DMS153 (cell line): ENCODE measurements around the gene KCTD15.

ENCODE experiments used
- DNase-seq: peaks from one replicate; lab custom pipeline; 2025; lab: John Stamatoyannopoulos, UW

Gene KCTD15

DNA sequence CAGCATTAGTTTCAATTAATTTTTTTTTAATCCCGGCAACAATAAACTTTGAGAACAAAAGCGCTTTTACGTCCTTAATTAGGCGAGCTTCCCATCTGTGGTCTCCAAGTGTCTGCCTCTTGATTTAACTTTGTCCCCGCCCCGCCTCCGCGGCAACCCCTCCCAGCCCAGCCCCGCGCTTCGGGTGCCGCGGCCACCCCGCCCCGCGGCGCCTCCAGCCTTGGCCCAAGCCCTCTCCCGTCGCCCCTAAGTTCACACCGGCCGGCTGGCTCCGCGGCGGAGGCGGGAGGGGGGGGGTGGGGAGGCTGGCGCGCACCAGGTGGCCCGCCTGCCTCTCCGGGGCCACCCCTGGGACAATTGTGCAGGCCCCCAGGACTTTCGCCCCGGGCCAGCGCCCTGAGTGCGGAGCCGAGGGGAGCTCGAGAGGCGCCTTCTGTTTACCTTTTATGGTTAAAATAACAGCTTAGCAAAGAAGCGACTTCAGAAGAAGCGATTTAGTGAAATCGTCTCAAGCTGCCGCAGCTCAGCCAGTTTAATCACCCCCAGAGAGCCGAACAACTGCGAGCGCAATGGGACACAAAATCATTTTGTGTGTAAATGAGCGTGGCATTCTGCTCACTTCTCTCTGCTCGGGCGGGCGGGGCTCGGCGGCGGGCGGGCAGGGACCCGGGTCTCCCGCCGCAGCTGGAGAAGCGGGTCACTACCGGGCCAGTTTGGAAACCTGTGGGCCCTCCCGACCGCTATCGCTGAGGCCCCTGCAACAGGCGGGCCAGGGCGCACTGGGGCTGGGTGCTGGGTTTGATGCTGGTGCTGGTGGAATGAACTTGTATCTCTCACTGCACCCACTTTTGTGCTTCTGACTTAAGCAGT lies 1.4 kb downstream of the KCTD15 start:
- DNase-seq = no peak

DNA sequence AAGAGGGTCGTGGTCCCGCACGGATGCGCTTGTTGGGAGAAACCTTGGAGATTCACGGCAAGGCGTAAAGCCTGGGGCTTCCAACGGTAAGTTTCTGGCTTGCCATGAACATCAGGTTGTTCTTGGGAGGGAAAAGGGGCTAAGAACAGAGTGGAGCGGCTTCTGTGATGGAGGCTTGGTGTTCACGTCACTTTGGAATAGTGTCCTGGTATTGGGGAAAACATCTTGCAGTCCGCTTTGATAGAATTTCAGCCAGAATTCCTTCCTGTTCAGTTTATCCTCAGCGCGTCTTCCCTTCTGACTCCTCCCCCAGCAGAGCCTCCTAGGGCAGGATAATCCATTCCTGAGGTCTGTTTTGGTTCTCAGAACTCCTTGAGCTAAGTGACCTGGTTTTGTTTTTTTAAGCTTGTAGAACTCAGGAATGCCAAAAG lies 2.0 kb downstream of the KCTD15 start:
- no peak for DNase-seq

GRCh38 chr19:33799476-33799875 lies 2.8 kb downstream of the KCTD15 start:
- no peak for DNase-seq

GRCh38 chr19:33800012-33800680 lies 3.5 kb downstream of the KCTD15 start:
- DNase-seq = no peak

- DNase-seq = no peak
Observed at GRCh38 chr19:33801411-33801810, 4.7 kb downstream of the KCTD15 start.

- DNase-seq = no peak
Observed at GRCh38 chr19:33802001-33802400, 5.3 kb downstream of the KCTD15 start.

DNA sequence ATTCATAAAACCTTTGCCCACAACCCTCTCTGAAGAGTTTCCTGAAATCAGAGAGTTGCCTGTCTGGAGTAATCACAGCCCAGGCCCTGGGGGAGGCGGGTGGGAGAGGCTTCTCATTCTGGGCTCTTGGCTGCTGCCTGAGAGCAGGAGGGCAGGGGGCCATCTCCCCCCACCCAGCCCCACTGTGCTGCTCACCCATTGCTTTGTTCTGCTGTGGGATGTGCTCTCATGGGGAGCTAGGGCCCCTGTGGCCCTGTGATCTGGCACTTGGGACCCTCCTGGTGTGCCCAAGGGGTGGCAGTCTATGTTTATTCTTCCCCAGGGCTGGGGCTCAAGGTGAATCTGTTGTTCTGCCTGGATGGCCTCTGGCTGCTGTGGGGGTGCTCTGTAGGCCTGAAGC lies 6.1 kb downstream of the KCTD15 start:
- no peak for DNase-seq

DNA sequence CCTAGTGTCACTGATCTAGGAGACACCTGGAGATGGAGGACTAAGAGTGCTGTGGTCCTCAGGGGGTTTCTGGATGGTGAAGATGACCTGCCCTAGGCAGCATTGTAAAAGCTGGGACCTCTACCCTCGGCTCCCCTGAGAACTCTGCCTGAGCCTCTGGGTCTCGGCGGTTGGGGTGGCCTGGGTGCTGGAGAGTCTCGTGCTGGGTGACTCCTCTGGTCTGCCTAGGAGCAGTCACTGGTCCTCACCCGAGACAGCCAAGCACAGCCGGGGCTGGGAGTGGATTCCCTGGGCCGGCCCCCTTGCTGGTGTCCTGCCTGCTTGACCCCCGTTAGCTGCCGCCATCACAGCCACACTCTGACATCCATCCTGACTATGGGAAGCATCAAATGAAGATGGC lies 6.7 kb downstream of the KCTD15 start:
- no peak for DNase-seq

GRCh38 chr19:33804021-33804799 lies 7.5 kb downstream of the KCTD15 start:
- no peak for DNase-seq

- DNase-seq = no peak
Observed at GRCh38 chr19:33805313-33805712, 8.6 kb downstream of the KCTD15 start.

DNA sequence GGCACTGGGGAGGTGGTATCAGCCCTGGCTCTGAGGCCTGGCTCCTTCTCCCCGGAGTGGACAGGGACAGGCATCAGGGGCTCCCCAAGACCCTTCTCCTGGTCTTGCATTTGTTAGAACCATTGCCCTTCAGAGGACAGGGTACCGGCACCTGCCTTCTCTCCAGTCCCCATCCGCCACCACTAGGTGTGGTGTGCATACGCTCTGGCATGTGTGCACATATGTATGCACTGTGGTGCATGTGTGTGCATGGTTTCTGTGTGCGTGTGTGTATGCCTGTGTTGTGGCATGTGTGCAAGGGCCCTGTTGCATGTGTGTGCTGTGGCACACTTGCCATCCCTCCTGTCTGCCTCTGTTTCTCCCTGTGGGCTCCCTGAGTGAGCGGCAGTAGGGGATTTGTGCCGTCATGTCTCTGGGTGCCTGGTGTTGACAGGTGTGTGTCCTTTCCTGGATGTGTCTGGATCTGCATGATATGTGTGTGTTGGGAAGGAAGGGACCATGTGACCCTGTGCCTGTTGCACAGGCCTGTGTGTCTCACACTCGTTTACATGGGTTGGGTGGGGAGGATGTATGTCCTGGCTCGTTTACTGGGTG lies 9.3 kb downstream of the KCTD15 start:
- no peak for DNase-seq

DNA sequence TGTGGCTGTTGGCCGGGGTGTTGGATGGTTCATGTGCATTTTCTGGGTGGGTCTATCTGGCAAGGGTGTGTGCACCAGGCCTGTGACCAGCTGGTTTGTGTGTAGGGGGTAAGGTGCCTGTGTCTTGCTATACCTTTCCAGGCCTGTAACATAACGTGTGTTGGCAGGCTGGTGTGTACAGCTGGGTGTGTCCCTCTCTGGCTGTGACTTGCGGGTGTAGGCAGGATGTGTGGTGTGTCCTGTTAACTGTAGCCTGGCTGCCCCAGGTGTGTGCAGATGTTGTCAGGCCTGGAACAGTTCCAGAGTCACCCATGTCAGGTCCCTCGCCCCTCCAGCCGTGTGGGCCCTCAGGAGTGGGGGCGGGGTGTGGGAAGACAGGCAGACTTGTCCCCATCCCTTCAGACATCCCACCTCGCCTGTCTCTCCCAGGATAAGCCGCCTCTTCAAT lies 9.8 kb downstream of the KCTD15 start:
- no peak for DNase-seq

DNA sequence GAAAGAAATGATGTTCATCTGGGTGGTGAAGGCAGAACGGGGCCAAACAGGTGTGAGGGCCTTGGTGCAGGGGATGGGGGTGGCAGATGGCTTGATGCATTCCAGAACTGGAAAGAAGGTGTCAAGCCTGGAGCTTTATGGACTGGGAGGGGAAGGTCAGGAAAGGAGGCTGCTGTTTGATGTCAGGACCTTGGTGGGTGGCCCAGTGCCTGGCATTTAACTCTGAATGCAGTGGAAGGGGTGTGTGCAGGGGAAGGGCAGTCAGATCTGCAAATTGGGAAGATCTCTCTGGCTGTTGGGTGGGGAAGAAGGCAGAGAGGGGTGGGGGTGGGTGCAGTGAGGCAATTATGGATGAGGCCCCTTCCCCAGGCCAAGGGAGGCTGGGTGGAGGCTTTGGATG lies 11.7 kb downstream of the KCTD15 start:
- no peak for DNase-seq

GRCh38 chr19:33809960-33810359 lies 13.3 kb downstream of the KCTD15 start:
- DNase-seq = no peak

- DNase-seq = no peak
Observed at GRCh38 chr19:33810821-33811220, 14.2 kb downstream of the KCTD15 start.

- DNase-seq = no peak
Observed at GRCh38 chr19:33811246-33811645, 14.6 kb downstream of the KCTD15 start.

DNA sequence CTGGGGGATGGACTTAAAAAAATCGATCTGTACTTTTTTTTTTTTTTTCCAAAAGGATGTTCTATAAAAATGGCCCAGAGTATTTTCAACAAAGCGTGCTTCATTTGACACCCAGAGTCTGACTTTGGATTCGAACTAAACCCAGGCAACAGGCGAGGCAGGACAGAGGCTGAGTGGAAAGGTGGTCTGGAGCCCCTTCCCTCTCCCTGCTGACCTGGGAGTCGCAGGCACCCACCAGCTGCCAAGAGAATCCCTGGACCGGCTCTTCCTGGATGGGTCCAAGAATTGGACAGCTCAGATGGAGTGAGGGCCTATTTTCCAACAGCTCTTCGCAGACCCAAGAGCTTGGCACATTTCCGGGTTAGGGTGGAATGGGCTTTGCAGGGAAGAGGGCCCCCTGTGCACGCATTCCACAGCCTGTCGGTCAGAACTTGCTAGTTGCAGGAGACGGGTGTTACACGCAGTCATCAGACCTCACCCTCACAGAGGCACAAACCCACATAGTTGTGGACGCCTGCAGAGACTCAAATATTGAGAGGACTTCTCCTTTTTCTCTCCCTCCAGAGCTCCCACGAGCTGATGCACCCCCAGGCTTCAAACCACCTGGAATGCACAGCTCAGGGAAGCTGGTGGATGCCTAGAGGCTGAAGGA lies 15.2 kb downstream of the KCTD15 start:
- no peak for DNase-seq

- no peak for DNase-seq
Observed at GRCh38 chr19:33812388-33813330, 16.0 kb downstream of the KCTD15 start.

GRCh38 chr19:33813391-33814101 lies 16.9 kb downstream of the KCTD15 start:
- no peak for DNase-seq
